ENCODE results near the gene TENM3.

GRCh38 chr4:182644683-182645050, 401.5 kb downstream of the TENM3 start:
- TF ChIP-seq POLR2A (IDR thresholded peaks at IDR 0.05) (no peak), CTCF (IDR thresholded peaks at IDR 0.05) (no peak)

All from testis (tissue), 2 donors.